ENCODE results near the gene TPRG1L.

Gene TPRG1L

GRCh38 chr1:3649342-3650247, 24.8 kb downstream of the TPRG1L start, which contains the start of gene WRAP73:
Gene WRAP73, minus strand, starts transcription at chr1:3650103. Its CDS starts 104 bp downstream, at chr1:3649999.
- FAIRE-seq, result peak; percentile 98

DNA sequence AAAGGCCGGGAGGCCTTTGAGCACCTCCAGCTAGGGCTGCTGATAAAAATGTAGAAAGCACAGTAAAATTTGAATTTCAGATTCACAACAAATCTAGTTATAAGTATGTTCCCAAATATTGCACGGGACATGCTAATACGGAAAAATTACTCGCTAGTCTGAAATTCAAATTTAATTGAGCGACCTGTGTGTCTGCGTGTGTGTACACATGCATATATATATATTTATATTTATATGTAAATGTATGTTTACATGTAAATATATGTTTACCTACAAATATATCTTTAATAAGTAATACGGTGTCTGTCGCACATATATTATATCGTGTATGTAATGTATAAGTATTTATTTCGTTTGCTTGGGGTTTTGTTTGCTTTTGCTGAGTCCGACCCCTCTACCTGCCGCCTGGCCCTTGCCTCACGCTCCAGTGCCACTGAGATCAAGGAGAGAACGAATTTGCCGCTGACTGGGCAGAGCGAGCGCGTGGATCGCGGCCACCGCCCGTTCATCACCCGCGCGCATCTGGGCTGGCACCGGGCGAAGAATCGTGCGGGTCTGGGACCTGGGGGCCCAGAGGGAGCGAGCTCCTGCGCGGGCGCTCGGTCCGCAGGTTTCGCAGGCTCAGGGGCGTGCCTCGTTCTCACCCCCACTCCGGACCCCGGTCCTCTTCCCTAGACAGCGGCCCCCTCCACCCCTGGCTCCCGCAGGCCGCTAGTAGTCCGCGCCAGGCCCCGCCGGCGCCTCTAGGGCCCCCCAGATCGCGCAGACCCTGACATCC, 25.6 kb downstream of the TPRG1L start:
- no peak for FAIRE-seq

DNA sequence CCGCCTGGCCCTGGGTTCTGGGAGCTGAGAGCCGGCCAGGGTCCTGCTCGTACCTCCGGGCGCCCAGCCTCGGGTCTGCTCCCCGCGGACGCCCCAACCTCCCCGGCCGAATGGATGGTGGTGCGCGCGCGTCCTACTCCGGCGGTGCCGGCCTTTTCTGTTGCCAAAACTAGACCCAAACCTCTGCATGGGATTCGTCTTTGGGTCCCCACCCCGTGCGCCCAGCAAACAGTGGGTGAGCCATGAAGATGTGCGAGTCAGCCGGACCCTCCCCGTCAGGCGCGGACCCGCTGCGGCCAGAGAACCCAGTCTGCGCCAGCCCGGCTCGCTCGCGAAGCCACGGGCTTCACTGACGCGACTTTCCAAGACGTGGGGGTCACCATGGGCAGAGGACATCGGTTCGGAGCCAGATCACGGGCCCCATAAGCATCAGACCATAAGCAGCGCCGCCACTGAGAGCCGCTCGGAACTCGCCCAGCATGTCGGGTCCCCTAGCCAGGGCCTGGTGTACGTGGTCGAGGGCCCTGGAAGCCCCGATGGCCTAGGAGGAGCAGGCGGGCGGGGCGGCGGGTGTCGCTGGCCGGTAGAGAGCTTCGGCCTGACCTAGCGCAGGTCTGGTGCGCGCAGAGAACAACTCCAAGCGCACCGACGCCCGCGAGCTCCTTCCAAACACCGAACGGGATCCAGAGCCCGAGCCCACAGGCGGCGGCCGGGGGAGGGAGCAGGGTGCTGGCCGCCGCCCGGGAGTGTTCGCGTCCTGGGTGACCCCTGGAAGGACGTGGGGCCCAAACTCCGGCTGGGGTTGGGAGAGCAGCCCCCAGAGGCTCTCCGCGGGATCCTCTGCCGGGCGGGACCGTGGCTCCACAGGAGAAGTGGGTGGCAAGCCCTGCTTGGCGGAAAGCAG, 26.5 kb downstream of the TPRG1L start:
- no peak for FAIRE-seq

- FAIRE-seq, result no peak
Measured at GRCh38 chr1:3651930-3652547, 27.2 kb downstream of the TPRG1L start, which contains the start of gene TP73. Gene TP73, plus strand, starts transcription at chr1:3652516. Its CDS starts 29,850 bp downstream, at chr1:3682366.

DNA sequence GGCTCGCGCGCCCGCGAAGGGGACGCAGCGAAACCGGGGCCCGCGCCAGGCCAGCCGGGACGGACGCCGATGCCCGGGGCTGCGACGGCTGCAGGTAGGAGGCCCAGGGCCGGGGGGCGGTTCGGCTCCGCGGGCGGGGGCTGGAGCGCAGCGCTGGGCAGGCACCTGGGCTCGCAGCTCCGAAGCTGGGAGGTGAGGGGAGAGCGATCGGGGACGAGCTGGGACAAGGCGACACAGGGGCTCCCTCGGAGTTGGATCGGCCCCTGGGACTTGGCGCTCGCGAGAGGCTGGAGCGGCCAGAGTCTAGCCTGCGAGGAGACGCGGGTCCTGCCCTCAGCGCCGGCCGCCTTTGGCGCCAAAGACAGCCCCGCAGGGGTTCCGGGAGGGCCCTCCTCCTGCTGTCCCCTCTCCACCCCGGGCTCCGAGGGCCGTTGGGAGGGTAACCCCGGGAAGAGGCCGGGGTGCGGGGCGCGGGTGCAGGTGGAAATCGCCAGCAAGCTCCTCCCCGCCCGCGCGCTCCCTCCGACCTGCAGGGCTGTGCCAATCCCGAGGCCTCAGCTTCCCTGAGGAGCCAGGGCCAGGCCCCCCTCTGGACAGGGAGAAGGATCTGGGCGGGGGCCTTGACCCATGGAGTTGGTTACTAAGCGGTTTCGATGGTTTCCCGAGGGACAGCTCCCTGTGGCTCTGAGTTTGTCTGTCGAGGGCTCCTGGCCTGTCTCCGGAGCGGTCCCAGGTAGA, 27.9 kb downstream of the TPRG1L start:
- FAIRE-seq, result no peak

DNA sequence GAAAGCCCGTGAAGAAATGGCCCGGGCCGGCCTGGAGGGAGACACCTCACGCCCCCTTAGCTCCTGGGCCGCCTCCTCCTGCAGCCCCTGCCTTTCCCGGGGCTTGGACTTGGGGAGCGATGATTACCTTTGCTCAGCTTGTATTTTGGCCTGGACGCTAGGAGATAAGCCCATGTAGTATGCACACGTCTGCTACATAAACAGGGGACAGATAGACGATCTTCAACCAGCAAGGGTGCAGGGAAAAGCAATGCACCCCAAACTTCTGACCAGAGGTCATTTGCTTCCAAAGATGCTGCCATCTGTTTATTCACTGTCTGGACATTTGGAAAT, 28.4 kb downstream of the TPRG1L start:
- FAIRE-seq, result no peak

- no peak for FAIRE-seq
Measured at GRCh38 chr1:3654549-3655281, 29.9 kb downstream of the TPRG1L start.

DNA sequence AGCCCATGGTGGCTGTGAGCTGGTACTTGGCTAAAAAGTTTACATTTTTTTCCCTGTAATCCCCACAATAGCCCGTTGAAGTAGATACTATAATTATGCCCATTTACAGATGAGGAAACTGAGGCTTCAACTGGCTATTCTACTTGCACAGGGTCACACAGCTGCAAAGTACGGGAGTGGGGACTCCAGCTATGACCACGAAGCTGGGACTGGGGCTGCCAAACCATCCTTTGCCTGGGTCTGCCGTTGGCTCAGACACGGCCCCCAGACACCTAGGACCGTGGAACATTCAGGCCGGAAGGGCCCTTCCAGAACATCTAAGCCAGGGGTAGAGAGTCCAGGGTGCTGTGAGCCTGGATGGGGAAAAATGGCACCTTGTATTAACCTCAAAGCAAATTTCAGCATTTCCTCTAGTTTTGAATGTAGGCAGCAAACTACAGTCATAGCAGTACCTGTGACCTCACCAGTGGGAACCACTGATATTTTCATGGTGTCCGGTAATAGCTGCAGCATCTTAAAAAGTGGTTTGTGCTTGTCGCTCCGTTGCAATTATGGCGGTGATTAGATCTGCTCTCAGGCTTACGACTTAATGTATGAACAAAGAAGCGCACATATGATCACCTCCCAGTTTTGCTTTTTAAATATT, 31.8 kb downstream of the TPRG1L start:
- FAIRE-seq, result no peak

DNA sequence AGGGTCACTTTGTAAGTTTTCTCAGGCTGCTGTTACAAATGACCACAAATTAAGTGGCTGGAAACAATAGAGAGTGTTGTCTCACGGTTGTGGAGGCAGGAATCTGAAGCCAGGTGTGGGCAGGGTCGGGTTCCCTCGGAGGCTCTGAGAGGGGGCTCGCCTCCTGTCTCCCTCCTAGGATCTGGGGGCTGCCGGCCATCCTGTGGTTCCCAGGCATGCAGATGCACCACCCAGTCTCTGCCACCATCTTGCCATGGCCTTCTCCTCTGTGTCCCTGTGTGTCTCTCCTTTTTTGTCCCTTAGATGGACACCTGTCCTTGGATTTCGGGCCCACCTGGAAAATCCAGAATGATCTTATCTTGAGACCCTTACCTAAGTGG, 32.3 kb downstream of the TPRG1L start:
- FAIRE-seq, result no peak

DNA sequence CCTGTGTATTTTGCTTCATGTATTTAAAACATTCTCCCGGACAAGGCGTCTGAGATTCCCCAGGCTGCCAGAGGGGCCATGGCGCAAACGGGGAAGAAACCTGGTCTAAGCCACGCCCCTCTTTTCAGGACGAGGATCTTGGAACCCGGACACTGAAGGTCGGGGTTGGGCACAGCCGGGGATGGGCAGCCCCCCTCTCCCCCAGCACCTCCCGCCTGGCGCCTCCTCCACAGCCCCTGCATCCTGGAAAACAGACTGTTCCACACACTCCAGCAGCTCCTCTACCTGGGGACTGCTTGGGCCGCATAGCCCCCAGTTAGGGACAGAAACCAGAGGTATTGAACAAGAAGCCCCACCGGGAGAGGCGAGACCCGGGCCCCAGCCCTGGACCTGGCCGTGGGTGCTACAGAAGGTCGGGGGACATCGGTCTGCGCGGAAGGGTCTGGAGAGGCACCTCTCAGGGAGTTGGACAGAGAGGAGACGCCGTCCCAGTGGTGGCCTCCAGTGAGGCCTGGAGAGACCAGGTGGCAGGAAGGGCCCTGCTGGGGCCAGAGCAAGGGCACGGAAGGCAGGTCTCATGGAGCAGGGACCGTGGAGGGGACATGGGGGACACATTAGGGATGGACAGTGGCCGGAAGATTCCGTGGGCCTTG, 32.9 kb downstream of the TPRG1L start:
- FAIRE-seq, result no peak

DNA sequence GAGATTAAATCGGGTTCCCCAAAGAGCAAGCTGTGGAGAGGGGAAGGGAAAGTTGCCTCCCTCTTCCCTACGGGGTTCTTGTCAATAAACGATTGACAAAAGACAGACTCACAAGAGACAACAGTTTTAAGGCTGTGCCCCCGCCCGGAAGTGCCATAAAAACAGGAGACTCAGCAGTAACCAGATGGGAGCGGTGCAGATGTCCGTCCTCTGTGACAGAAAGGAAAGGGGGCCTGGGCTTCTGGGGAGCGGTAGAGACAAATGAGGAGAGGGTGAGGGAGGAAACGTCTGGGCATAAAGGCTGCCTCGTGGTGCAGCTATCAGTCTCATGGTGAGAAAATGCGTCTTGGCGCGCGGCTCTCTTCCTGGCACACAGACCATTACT, 33.4 kb downstream of the TPRG1L start:
- no peak for FAIRE-seq

DNA sequence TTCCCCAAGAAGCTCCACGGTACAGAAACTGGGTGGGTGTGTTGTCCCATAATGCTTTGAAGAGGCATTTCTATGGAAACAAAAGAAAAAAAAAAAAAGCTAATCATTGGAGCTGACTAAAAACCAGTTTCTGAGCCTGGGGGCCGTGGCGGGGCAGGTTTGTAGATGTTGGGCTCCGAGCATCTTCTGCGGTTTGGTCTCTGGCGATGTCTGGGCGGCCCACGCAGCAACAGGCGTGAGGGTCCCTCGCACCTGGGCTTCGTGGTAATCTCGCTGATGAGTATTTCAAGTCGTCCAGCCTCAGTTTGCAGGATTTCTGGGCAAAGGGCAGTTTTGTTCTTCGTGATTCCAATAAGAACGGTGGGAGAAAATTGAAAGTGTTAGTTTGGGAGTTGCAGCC, 34.3 kb downstream of the TPRG1L start:
- FAIRE-seq, result no peak

- no peak for FAIRE-seq
Measured at GRCh38 chr1:3660704-3661103, 35.9 kb downstream of the TPRG1L start.

- FAIRE-seq, result no peak
Measured at GRCh38 chr1:3661631-3662030, 36.8 kb downstream of the TPRG1L start.

DNA sequence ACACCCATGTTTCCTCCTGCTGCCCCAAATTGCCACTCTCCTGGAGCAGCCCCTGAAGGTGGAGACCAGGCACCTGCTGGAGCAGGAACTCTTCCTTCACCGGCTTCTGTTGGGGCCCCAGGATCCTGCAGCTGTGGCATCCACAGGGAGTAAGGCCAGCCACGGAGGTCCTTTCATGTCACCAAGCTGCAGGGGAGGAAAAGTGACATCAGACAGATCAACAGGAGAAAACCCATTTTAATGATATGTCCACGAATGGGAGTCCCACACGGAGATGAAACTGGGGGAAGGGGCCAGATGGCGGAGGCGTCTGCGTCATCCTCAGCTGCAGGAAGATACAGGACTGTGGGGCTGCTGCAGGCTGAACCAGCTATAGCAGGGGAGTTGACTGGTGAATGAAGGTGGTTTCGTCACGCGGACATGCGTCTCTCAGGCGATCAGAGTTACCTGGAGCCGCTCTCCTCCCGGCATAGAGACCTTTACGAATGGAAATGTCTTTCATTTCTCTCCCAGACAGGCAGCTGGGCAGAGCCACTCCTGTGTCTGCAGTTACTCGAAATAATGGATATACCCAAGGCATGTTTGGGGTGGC, 37.4 kb downstream of the TPRG1L start:
- no peak for FAIRE-seq

- no peak for FAIRE-seq
Measured at GRCh38 chr1:3663999-3664699, 39.3 kb downstream of the TPRG1L start.

- no peak for FAIRE-seq
Measured at GRCh38 chr1:3664700-3665375, 40.0 kb downstream of the TPRG1L start.

DNA sequence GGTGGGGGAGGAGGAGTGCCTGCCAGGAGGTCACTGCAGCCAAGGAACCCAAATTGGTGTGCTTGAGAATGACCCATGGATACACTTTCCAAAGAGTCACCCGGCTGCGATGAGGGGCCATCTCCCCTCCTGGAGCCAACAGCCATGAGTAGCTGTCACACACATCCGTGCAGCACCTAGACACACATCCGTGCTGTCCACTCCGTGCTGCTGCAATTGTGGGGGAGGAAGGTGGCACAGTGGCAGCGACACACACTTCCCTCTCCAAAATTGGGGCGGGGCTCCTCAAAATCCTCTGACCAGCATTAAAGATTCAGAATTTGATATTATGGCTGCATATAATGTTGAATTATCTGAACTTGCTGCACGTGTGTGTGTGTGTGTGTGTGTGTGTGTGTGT, 43.3 kb downstream of the TPRG1L start:
- no peak for FAIRE-seq

All from islet of Langerhans (tissue), 1 donor.